Aorta (tissue), 4 donors: ENCODE results near the gene LCP2. TPM values are rescaled to one million over a fixed set of nuclear protein-coding genes. Genes with fewer than 3 reads are reported as not detected.

Experiments used
- polyA plus RNA-seq, 2 donors: library from polyadenylated mRNA; stranded (reverse); fragments of 200-250 nt; gene quantifications; one replicate each; pipeline ENCODE4 v1.2.3, GENCODE V29; 2013
- total RNA-seq, 2 donors: library from RNA; stranded (reverse); fragmentation: NEBNext Ultra II Directional; extraction: Animal tissue kit (Norgen Biotek cat#: 25700); gene quantifications; one replicate each; pipeline ENCODE4 v1.2.1, GENCODE V29; 2021
- donor health status: healthy with polysubstance abuse.
- donor health status: Bipolar disorder and iron deficiency.
- donor health status: DM: no; HTN: no; CAD: no.
- donor health status: DM: yes; HTN: yes; CAD: no.

Gene LCP2
- total and polyA plus RNA-seq, 4 donors: 2.1 to 58.8 (median 21.3) TPM

Other genes starting within 250 kb of the LCP2 start
- not detected for gene FOXI1, start 191.9 kb downstream of the LCP2 start, total RNA-seq
- gene FOXI1, start 191.9 kb downstream of the LCP2 start, polyA plus RNA-seq: not detected
- gene C5orf58, start 64.8 kb downstream of the LCP2 start, total RNA-seq: not detected
- gene C5orf58, start 64.8 kb downstream of the LCP2 start, polyA plus RNA-seq: not detected
- 10 to 100 TPM; 30.0 to 63.3 TPM for gene KCNMB1, start 91.6 kb upstream of the LCP2 start, total RNA-seq
- gene KCNMB1, start 91.6 kb upstream of the LCP2 start, polyA plus RNA-seq: 10 to 100 TPM; 19.7 to 42.8 TPM
- gene KCNIP1, start 206.2 kb upstream of the LCP2 start, total RNA-seq: under 1 TPM in 1 of 2 donors, not detected in 1; 0.42 TPM
- not detected for gene KCNIP1, start 206.2 kb upstream of the LCP2 start, polyA plus RNA-seq